ENCODE measurements around the gene C18orf63.
"Not testable (repeated sequence)": the region's sequence is repeated elsewhere in the genome, so short reads cannot be mapped to it uniquely, and the experiment has no call there.

DNA sequence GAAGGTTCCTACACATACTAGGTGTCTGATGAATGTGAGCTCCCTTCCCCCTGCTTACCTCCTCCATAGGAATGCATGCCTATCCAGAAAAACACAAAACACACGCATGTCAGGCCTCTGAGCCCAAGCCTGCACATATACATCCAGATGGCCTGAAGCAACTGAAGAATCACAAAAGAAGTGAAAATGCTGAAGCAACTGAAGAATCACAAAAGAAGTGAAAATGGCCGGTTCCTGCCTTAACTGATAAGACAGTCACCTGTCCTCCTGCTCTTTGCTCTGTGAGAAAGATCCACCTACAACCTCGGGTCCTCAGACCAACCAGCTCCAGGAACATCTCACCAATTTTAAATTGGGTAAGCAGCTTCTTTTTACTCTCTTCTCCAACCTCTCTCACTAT, 22.7 kb upstream of the C18orf63 start:
- not testable (repeated sequence) for TF ChIP-seq CTCF (conservative IDR thresholded peaks at IDR 0.05; ENCODE audit: low read length); EZH2phosphoT487 (IDR thresholded peaks at IDR 0.05; ENCODE audit: borderline replicate concordance)
